Neural cell (in vitro differentiated cells): ENCODE data around the gene SH3GL3.

Experiments used
- EZH2 ChIP-seq: fragments of 200-600, 300-800 bp; shearing (Covaris generic), sonication (generic); IDR thresholded peaks from 2 replicates; pipeline ENCODE4 v1.6.1; 2014; ENCODE audit warnings: antibody characterized with exemption, low read length, borderline replicate concordance, mild to moderate bottlenecking; ENCODE audit not compliant: insufficient read depth, poor library complexity, severe bottlenecking
- POLR2AphosphoS5 ChIP-seq: IDR thresholded peaks from 2 replicates; pipeline ENCODE4 v1.6.1; 2012
- RAD21 ChIP-seq: fragments of 450-650 bp; conservative IDR thresholded peaks from 2 replicates; pipeline ENCODE4 v1.6.1; 2014; ENCODE audit warnings: antibody characterized with exemption, mild to moderate bottlenecking, moderate library complexity
- TF ChIP-seq, protein P1 (sequence below): fragments of 450-650 bp; IDR thresholded peaks from 2 replicates; pipeline ENCODE4 v1.5.1; 2014; ENCODE audit warnings: antibody characterized with exemption, mild to moderate bottlenecking, moderate library complexity; ENCODE audit not compliant: poor library complexity, severe bottlenecking
- TF ChIP-seq, protein P2 (sequence below): IDR thresholded peaks from 2 replicates; pipeline ENCODE4 v1.6.1; 2012; ENCODE audit warnings: borderline replicate concordance

DNA sequence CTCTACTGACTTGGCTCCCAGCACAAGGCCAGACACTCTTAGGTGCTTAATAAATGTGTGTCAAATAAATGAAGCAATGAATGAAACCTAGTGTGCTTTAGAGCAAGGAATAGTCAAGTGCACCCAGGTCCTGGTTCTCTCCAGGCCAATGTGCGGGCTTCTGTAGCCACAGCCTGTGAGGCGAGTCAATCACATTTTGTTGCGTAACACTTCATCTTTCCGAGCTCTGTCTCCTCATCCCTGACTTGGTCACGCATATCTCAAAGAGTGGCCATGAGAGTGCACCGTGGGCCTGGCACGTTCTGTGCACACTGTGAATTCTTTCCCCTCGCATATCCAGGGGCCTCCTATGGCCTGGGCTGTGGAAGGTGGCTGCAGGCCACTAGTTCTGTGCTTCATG lies 11.4 kb upstream of the SH3GL3 start:
- TF ChIP-seq RAD21, result no peak
- TF ChIP-seq, protein P1, sequence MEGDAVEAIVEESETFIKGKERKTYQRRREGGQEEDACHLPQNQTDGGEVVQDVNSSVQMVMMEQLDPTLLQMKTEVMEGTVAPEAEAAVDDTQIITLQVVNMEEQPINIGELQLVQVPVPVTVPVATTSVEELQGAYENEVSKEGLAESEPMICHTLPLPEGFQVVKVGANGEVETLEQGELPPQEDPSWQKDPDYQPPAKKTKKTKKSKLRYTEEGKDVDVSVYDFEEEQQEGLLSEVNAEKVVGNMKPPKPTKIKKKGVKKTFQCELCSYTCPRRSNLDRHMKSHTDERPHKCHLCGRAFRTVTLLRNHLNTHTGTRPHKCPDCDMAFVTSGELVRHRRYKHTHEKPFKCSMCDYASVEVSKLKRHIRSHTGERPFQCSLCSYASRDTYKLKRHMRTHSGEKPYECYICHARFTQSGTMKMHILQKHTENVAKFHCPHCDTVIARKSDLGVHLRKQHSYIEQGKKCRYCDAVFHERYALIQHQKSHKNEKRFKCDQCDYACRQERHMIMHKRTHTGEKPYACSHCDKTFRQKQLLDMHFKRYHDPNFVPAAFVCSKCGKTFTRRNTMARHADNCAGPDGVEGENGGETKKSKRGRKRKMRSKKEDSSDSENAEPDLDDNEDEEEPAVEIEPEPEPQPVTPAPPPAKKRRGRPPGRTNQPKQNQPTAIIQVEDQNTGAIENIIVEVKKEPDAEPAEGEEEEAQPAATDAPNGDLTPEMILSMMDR, result no peak
- TF ChIP-seq, protein P2, sequence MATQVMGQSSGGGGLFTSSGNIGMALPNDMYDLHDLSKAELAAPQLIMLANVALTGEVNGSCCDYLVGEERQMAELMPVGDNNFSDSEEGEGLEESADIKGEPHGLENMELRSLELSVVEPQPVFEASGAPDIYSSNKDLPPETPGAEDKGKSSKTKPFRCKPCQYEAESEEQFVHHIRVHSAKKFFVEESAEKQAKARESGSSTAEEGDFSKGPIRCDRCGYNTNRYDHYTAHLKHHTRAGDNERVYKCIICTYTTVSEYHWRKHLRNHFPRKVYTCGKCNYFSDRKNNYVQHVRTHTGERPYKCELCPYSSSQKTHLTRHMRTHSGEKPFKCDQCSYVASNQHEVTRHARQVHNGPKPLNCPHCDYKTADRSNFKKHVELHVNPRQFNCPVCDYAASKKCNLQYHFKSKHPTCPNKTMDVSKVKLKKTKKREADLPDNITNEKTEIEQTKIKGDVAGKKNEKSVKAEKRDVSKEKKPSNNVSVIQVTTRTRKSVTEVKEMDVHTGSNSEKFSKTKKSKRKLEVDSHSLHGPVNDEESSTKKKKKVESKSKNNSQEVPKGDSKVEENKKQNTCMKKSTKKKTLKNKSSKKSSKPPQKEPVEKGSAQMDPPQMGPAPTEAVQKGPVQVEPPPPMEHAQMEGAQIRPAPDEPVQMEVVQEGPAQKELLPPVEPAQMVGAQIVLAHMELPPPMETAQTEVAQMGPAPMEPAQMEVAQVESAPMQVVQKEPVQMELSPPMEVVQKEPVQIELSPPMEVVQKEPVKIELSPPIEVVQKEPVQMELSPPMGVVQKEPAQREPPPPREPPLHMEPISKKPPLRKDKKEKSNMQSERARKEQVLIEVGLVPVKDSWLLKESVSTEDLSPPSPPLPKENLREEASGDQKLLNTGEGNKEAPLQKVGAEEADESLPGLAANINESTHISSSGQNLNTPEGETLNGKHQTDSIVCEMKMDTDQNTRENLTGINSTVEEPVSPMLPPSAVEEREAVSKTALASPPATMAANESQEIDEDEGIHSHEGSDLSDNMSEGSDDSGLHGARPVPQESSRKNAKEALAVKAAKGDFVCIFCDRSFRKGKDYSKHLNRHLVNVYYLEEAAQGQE, result no peak
- TF ChIP-seq EZH2, result no peak
- TF ChIP-seq POLR2AphosphoS5, result no peak
